HG02763 (cell line): ENCODE results near the gene CELF5.

Source experiments
- ATAC-seq: cut with Tn5 transposase; IDR thresholded peaks from one replicate; pipeline ENCODE4 v1.9.1; 2021; ENCODE audit warnings: mild to moderate bottlenecking, moderate library complexity; ENCODE audit not compliant: unreplicated experiment

CELF5 gene

DNA sequence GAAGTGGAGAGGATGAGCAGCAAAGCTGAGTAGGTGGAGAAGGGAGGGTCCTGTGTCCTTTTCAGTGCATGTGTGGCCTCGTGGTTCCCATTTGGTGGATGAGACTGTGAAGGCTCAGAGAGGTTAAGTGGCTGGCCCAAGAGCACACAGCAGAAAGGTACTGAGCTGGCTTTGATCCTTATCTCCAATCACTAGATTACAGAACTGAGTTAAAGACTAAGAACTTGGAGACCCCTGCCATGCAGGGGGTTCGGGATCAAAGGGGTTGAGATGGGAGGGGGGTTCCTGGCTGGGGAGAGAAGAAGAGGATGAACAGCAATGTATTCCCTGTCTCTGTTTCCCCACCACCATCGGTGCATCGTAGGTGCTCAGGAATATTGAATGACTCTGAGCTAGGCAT, 11.8 kb downstream of the CELF5 start:
- ATAC-seq: no peak

DNA sequence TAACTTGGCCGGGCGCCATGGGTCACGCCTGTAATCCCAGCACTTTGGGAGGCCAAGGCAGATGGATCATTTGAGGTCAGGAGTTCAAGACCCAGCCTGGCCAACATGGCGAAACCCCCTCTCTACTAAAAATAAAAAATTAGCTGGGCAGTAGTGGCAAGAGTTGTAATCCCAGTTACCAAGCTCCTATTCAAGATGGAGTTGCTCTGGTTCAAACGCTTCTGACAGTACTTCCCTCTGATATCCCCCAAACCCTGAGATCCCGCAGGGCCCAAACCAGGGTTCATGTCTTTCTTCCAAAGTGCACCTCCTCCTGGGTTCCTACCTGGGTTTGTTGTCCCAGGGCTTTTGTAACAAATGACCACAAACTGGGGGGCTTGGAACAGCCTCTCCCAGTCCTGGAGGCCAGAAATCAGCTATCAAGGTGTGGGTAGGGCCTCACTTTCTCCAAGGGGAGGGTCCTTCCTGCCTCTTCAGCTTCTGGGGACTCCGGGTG, 13.7 kb downstream of the CELF5 start:
- ATAC-seq: no peak

DNA sequence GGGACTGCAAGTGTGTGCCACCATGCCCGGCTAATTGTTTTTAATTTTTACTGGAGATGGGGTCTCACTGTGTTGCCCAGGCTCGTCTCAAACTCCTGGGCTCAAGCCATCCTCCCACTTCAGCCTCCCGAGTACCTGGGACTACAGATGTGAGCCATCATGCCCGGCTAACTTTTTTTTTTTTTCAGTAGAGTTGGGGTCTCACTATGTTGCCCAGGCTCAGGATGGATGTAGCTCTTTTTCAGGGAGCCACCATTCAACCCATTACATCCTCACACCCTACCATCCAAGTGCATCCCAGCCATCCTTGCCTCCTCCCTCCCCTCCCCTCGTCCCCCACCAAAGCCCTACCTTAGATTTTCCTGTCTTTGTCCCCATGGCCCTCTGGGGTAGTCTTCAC, 14.9 kb downstream of the CELF5 start:
- ATAC-seq: no peak

DNA sequence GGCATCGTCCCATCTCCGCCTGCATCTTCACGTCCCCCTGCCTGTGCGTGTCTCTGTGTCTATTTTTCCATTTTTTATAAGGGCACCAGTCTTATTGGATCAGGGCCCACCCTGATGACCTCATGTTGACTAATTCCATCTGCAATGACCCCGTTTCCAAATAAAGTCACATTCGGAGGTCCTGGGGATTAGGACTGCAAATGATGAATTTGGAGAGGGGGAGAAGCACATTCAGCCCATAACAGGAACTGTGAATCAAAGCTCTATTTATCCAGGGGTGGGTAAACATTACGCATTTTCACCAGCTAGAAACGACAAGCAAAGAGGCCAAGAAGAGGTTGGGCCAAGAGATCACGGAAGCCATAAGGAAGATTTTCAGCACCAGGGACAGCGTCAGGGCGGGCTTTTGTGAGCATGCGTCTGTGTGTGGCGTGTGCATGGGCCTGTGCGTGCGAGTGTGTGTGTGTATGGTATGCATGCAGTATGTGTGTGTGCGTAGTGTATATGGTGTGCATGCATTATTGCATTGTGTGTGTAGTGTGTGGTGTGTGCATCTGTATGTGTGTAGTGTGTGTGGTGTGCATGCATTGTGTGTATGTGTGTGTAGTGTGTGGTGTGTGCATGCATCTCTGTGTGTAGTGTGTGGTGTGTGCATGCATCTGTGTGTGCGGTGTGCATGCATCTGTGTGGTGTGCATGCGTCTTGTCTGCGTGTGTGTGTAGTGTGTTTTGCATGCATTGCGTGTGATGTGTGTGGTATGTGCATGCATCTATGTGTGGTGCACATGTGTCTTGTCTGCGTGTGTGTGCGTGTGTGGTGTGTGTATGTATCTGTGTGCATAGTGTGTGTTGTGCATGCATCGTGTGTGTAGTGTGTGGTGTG, 19.6 kb downstream of the CELF5 start:
- no peak for ATAC-seq

DNA sequence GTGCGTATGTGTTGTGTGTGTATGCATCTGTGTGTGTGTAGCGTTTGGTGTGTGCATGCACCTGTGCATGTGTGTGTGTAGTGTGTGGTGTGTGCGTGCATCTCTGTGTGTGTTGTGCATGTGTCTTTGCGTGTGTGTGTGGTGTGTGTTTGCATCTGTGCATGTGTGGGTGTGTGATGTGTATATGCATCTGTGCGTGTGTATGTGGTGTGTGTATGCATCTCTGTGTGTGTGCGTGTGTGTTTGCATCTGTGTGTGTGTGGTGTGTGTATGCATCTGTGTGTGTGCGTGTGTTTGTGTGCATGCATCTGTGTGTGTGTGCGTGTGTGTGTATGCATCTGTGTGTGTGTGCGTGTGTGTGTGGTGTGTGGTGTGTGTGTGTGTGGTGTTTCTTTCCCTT, 20.6 kb downstream of the CELF5 start:
- ATAC-seq: no peak

DNA sequence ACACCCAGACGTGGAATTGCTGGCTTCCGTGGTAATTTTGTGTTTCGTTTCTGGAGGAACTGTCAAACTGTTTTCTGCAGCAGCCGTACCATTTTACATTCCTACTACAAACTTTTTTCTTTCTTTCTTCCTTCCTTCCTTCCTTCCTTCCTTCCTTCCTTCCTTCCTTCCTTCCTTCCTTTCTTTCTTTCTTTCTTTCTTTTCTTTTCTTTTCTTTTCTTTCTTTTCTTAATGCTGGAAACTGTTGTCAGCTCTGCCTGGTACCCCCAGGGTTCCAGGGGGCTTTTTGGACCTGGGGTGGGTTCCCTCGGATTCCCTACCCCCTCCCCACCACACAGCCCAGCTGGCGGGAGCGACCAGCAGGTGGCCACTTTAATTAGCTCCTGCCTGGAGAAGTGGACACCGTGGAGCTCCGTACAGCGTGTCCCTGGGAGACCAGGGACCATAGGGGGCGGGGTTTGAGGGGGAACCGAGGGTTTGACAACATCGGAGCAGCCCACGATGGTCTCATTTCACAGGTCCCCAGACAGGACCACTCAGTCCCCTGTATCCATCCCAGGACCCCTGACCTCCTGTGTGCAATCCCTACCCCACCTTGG, 24.4 kb downstream of the CELF5 start:
- ATAC-seq: no peak

DNA sequence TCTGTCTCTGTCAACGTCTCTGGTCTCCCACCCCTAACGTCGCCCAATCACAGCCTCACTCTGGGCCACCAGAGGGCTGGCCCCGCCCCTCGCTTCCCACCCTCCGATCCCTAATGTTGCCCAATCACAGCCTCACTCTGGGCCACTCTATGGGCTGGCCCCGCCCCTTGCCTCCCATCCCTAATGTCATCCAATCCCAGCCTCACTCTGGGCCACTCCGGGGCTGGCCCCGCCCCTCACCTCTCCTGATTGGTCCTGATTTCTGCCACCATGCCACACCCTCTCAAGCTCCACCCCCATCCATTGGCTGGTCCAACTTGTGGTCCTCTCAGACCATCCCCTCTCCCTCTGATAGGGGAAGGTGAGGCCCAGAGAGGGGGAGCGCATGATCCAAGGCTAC, 24.9 kb downstream of the CELF5 start:
- ATAC-seq: no peak

DNA sequence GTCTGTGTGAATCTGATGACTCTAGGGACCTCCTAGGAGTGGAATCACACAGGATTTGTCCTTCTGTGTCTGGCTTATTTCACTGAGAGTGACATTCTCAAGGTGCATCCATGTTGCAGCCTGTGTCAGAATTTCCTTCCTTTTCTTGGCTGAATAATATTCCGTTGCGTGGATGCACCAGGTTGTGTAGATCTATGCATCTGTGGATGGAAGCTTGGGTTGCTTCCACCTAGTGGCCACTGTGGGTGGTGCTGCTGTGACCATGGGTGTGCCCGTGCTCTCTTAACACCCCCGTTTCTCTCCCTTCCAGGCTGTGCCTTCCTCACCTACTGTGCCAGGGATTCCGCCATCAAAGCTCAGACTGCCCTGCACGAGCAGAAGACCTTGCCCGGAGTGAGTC, 26.2 kb downstream of the CELF5 start:
- no peak for ATAC-seq

DNA sequence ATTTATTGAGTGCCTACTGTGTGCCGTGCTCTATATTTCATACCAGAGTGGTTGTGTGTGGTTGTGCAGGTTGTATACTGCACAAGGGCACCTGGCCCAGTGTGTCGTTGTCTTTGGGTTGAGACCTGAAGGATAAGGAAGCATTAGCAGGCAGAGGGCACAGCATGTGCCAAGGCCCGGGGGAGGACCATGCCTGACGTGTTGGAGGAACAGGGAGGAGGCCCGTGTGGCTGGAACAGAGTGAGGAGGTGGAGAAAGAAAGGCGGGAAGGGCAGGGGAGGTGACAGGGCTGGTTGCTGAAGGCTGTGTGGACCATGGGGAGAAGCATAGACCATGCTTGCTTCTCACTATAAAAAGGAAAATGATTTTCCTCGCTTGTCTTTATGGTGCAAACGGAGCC, 26.8 kb downstream of the CELF5 start:
- no peak for ATAC-seq

DNA sequence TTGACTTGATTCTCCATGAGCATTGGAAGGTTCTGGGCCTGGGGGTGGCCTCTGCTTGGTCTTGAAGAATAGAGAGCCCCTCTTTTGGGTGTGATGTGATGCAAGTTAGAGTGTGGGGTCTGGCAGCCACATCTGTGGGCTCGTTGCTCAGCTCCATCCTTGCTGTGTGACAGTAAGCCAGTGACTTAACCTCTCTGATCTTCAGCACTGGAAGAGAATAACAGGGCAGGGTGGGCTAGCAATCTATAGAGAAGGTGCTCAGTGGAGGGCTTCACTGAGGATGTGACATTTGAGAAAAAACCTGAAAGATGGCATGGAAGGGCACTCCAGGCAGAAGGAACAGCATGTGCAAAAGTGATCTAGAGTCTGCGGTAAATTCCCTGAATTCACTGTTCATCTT, 28.2 kb downstream of the CELF5 start:
- no peak for ATAC-seq

DNA sequence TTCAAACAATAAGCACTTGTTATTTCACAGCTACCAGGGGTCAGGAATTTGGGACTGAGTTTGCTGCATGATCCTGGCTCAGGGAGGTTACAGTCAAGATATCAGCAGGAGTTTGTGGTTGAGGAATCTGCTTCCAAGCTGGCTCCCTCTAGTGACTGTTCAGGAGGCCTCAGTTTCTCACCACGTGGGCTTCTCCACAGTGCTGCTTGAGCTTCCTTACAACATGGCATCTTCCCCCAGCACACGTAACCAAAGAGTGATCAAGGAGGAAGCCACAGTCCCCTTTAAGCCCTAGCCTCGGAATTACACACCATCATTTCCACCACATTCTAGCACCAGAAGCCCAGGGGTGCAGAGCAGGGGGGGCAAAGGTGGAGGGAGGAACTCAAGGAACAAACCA, 28.8 kb downstream of the CELF5 start:
- ATAC-seq: no peak

DNA sequence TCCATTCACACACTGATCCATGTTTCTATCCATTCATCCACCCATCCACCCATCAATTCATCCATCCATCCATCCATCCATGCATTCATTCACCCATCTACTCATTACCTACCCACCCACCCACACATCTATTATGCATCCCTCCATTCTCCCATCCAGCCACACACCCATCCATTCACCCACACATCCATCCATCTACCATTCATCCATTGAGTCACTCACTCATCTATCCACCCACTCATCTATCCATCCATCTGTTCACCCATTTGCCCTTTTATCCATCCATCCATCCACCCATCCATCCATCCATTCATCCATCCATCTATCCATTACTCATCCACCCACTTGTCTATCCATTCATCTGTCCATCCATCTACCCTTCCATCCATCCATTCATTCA, 30.1 kb downstream of the CELF5 start:
- ATAC-seq: no peak

DNA sequence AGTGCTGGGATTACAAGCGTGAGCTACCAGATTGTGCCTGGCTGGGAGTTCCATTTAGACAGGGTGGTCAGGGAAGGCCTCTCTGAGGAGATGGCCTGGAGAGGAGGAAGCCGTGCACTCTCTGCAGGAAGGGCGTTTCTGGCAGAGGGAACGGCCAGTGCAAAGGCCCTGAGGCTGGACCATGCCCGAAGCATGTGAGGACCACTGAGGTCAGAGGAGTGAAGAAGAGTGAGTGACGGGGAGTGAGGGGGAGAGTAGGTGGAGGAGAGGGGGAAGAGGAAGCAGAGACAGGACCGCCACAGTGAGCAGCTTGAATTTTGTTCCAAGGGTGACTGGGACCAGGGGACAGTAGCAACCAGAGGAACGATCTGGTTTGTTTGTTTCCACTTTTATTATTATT, 32.6 kb downstream of the CELF5 start:
- ATAC-seq: no peak

DNA sequence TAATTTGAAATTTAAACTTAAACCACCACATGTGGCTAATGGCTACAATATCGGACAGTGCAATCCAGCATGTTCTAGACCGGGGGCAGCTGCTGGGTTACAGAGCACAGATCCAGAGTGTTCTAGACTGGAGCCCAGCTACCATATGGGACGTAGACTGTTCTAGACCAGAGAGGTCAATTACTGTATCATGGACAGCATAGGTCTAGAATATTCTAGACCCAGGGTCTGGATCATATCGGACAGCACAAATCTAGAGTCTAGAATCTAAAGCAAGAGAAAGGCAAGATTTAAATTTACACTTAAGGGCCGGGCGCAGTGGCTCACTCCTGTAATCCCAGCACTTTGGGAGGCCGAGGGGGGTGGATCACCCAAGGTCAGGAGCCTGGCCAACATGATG, 37.9 kb downstream of the CELF5 start:
- ATAC-seq: no peak

DNA sequence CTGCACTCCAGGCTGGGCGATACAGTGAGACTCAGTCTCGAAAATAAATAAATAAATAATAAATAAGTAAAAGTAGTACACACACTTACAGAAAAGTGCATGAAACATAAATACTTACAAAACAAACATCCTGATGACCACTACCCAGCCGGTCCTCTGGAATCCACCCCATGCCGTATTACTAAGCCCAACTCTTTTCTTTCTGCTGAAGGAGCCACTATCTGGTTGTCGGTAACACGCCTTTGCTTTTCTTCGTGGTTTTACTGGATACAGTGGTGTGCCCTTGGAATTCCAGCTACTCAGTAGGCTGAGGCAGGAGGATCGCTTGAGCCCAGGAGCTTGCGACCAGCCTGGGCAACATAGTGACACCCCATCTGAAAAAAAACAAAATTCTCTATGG, 39.4 kb downstream of the CELF5 start:
- no peak for ATAC-seq

DNA sequence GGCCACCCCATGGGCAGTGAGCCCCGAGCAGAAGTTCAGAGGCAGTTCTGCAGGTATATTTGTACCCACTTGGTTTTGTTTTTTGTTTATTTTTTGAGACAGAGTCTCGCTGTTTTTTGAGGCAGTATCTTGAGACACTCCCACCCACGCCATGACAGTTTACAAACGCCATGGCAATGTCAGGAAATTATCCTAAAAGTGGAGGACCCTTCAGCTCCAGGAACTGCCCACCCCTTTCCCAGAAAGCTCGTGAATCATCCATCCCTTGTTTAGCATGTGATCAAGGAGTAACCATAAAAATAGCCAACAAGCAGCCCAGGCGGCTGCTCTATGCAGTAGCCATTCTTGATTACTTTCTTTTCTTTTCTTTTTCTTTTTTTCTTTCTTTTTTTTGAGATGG, 41.0 kb downstream of the CELF5 start:
- ATAC-seq: no peak

DNA sequence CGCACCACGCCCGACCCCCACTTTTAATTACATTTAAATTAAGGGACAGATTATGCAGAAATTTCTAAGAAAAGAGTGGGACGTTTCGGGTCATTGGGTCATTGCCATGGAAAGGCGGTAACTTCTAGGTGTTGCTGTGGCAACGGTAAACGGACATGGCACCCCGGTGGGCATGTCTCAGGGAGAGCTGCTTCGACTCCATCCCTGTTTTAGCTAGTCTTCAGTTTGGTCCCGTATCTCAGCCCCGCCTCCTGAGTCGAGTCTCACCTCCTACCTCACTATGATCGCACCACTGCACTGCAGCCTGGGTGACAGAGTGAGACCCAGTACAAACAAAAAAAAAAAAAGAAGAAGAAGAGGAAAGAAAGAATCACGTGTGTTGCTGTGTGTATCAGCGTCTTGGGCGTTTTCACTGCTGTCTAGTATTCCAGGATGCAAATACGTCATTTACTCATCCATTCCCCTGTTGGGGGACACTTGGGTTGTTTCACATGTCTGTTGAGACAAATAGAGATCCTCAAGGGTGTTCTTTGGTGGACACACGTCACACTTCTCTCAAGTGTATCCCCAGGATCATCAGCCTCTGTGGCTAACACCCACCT, 41.7 kb downstream of the CELF5 start:
- ATAC-seq: no peak

DNA sequence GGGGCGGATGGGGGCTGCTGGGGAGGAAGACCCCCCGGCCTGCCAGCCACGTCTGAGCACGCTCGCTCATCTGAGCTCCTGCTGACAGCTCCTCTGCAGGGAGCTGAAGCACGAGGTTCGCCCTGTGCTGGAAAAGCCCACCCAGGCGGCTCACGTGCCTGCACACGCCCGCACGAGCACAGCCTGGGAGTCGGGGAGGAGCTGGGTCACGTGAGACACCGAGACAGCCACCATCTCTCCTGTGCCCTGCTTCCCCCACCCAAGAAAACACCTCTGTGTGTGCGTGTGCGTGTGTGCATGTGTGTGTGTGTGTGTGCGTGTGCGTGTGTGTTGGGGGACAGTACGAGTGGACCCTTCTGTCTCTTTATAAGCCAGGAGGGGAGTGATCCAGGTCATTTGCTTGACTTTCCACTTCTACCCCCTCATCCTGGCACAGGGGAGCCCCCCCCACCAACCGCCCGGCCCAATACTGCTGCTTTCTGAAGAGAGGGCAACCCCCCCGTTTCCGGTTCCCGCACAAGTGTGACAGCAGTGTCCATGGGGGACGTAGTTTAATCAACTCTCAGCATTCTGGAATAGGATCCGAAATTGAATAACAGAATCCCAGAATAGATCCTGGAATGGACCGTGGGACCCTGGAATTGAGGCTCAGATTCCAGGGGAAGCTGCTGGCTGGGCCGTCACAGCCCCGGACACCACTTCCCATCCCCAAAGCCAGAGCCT, 42.5 kb downstream of the CELF5 start:
- no peak for ATAC-seq

DNA sequence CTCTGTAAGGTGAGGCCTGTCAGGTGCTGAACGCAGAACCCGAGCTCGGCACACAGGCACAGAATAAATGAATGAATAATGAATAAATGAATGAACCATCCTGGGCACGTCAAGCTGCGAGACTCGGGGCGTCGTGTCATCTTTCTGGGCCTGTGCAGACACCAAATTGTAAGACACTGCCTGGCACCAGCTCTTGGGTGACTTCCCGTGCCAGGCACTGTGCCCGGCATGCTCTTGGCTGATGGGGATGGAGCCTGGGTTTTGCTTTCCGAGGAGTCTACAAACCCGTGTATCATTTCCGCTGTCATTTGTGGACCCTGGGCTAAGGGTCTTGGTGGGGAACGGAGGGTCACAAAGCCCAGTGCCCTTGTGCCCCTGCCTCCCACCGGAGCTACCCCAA, 43.9 kb downstream of the CELF5 start:
- ATAC-seq: no peak

DNA sequence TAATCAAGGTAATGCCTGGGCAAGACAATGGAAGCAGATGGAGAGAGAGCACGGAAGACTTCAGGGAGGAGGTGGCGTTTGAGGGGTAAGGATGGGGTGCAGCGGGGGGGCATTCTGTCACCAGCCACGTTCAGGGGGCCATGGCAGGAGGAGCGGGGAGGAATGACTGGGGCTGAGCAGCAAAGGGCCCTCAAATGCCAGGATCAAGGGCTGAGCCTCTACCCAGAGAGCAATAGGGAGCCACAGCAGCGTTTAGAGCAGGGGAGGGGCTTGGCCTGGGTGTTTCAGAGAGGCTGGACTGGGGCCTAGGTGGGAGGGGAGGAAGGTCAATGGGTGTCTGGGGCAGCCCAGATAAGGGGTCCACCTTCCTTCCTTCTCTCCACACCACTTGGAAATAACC, 44.3 kb downstream of the CELF5 start:
- ATAC-seq: no peak

DNA sequence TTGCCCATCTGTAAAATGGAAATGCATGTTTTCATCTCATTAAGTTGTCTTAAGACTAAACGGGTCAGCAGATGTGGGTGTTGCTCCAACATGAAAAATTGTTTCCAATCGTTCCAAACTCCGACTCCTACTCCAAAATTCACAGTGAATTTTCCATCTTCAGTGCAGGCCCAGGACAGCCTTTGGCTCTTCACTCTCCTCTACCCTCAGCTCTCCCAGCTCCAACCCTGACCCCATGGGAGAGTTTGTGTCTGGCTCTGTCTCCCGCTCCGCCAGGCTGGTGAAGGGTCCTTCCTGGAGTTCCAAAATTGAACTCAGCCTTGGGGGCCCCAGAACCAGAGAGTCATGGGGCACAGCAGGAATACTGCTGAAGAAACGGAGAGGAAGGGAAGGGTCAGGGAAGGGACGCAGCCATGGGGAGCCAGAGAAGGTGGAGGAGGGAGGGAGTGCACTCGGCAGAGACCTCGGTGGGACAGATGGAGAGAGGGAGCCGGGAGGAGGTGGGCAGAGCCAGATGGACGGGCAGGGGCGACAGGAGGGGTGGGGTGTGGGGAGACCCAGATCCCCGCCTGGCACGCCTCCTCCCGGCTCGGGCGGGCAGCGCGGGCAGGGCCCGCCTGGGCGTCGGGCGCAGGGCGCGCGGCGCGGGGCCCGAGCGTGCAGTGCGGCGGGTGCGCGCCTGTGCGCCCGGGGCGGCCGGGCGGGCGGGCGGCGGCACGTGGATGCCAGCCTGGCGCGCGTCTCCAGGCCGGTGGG, 45.6 kb downstream of the CELF5 start:
- ATAC-seq: no peak
